ENCODE data around the gene OLIG3. TPM values are rescaled to one million over a fixed set of nuclear protein-coding genes. Genes with fewer than 3 reads are reported as not detected.

The OLIG3 gene
- not detected for total RNA-seq

GRCh38 chr6:137494281-137494987 lies at the start of gene OLIG3:
Gene OLIG3, minus strand, starts transcription at chr6:137494394. Its CDS starts 224 bp downstream, at chr6:137494170.
- no peak for DNase-seq (ENCODE audit: low spot score)

- DNase-seq (ENCODE audit: low spot score), result no peak
Observed at GRCh38 chr6:137543114-137543513, 48.9 kb upstream of the OLIG3 start.

- no peak for DNase-seq (ENCODE audit: low spot score)
Observed at GRCh38 chr6:137542713-137543112, 48.5 kb upstream of the OLIG3 start.

- DNase-seq (ENCODE audit: low spot score), result no peak
Observed at GRCh38 chr6:137541534-137542063, 47.4 kb upstream of the OLIG3 start.

GRCh38 chr6:137536104-137536773 lies 42.0 kb upstream of the OLIG3 start:
- DNase-seq (ENCODE audit: low spot score), result no peak

GRCh38 chr6:137531376-137532092 lies 37.3 kb upstream of the OLIG3 start:
- DNase-seq (ENCODE audit: low spot score), result no peak

GRCh38 chr6:137530404-137530803 lies 36.2 kb upstream of the OLIG3 start:
- DNase-seq (ENCODE audit: low spot score), result no peak

GRCh38 chr6:137522831-137523230 lies 28.6 kb upstream of the OLIG3 start:
- no peak for DNase-seq (ENCODE audit: low spot score)

GRCh38 chr6:137522198-137522798 lies 28.1 kb upstream of the OLIG3 start:
- no peak for DNase-seq (ENCODE audit: low spot score)

GRCh38 chr6:137520520-137520919 lies 26.3 kb upstream of the OLIG3 start:
- no peak for DNase-seq (ENCODE audit: low spot score)

- no peak for DNase-seq (ENCODE audit: low spot score)
Observed at GRCh38 chr6:137519629-137520176, 25.5 kb upstream of the OLIG3 start.

- no peak for DNase-seq (ENCODE audit: low spot score)
Observed at GRCh38 chr6:137518386-137518983, 24.3 kb upstream of the OLIG3 start.

GRCh38 chr6:137514418-137514817 lies 20.2 kb upstream of the OLIG3 start:
- DNase-seq (ENCODE audit: low spot score), result no peak

GRCh38 chr6:137512757-137513605 lies 18.8 kb upstream of the OLIG3 start:
- no peak for DNase-seq (ENCODE audit: low spot score)

GRCh38 chr6:137510923-137511322 lies 16.7 kb upstream of the OLIG3 start:
- DNase-seq (ENCODE audit: low spot score), result no peak

- no peak for DNase-seq (ENCODE audit: low spot score)
Observed at GRCh38 chr6:137498481-137499190, 4.4 kb upstream of the OLIG3 start.

GRCh38 chr6:137497721-137498463 lies 3.7 kb upstream of the OLIG3 start:
- no peak for DNase-seq (ENCODE audit: low spot score)

GRCh38 chr6:137496909-137497720 lies 2.9 kb upstream of the OLIG3 start:
- DNase-seq (ENCODE audit: low spot score), result no peak

Measured in mucosa of gallbladder (tissue), 1 donor.